Gastrocnemius medialis (tissue), 4 donors: ENCODE data around the gene BARX1.

Experiments used
- CTCF ChIP-seq, 5 experiments: fragments of 450-650 bp in 3 of 5; fragments of 200-600 bp in 2 of 5; sonication (generic) in 2 of 5; IDR thresholded peaks in 4 of 5; conservative IDR thresholded peaks in 1 of 5; 1 replicate in 4 of 5; 2 replicates in 1 of 5; pipeline ENCODE4 v1.5.1; 2016 to 2019; ENCODE audit warnings: antibody characterized with exemption in 5 of 5, mild to moderate bottlenecking in 3 of 5, moderate library complexity in 3 of 5
- POLR2A ChIP-seq, 2 donors: fragments of 450-650 bp; IDR thresholded peaks; one replicate each; pipeline ENCODE4 v1.6.1; 2017; ENCODE audit warnings: antibody characterized with exemption in 2 of 2, mild to moderate bottlenecking in 2 of 2, moderate library complexity in 2 of 2

GRCh38 chr9:93946338-93946712, 8.8 kb downstream of the BARX1 start:
- TF ChIP-seq CTCF (IDR thresholded peaks at IDR 0.05 in 4 of 5, conservative IDR thresholded peaks at IDR 0.05 in 1 of 5): no peak
- TF ChIP-seq POLR2A (IDR thresholded peaks at IDR 0.05): no peak
